Duodenal mucosa (tissue), 2 donors: ENCODE results near the gene SPRN.

Source experiments
- H3K27ac ChIP-seq: one replicate; pipeline ENCODE4 v1.7.0; 2013; ENCODE audit warnings: low read depth, low read length
- H3K27me3 ChIP-seq, 2 donors: one replicate each; pipeline ENCODE4 v1.7.0; 2013; ENCODE audit warnings: low read length in 2 of 2, control low read depth in 1 of 2; ENCODE audit not compliant: insufficient read depth in 2 of 2, control insufficient read depth in 1 of 2
- H3K36me3 ChIP-seq, 2 donors: one replicate each; pipeline ENCODE4 v1.7.0; 2013; ENCODE audit warnings: low read length in 2 of 2, control low read depth in 1 of 2; ENCODE audit not compliant: insufficient read depth in 2 of 2, control insufficient read depth in 1 of 2
- H3K4me1 ChIP-seq, 2 donors: one replicate each; pipeline ENCODE4 v1.7.0; 2013; ENCODE audit warnings: low read length in 2 of 2, control low read depth in 1 of 2; ENCODE audit not compliant: insufficient read depth in 2 of 2, control insufficient read depth in 1 of 2
- H3K4me3 ChIP-seq, 2 donors: one replicate each; pipeline ENCODE4 v1.7.0; 2013; ENCODE audit warnings: low read length in 2 of 2, low read depth in 1 of 2
- H3K9ac ChIP-seq, 2 donors: one replicate each; pipeline ENCODE4 v1.7.0; 2013; ENCODE audit warnings: low read length in 2 of 2, low read depth in 1 of 2
- H3K9me3 ChIP-seq, 2 donors: one replicate each; pipeline ENCODE4 v1.7.0; 2013; ENCODE audit warnings: low read length in 2 of 2, control low read depth in 1 of 2; ENCODE audit not compliant: control insufficient read depth in 1 of 2

The SPRN gene

DNA sequence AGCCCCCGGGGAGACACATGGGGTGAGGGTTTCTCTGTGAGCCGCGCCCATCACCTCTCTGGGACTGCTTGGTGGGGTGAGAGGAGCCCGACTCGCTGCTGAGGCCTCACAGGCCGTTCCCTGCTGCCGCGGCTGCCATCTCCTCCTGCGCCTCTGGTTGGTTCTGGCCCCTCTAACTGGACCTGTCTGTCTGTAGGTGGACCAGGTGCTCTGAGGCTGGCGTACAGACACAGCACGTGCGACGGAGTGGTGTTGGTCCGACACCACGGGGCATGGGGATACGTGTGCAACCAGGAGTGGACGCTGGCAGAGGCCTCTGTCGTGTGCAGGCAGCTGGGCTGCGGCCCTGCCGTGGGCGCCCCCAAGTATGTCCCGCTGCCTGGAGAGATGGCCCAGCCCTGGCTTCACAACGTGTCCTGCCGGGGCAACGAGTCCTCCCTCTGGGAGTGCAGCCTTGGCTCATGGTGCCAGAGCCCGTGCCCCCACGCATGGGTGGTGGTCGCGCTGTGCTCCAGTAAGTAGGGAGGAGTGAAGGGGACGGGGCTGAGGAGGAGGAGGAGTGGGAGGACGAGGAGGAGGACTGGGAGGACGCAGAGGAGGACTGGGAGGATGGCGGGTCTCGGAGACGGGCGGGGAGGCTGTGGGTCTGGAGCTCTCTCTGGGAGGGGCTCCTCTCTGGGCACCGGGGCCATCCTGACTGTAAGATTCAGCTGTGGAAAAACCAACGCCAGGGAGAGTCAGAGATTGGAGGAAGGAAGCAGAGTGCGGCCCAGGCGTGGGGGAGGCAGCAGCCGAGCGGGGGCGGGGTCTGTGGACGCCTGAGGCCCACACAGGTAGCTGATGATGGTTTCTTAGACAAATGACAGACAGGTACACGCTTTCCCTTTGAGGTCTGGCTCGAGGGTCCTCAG lies 31.9 kb upstream of the SPRN start:
- Histone ChIP-seq H3K4me1 (no peaks in the 10 kb centered on the region), H3K36me3 (no peaks in the 10 kb centered on the region), H3K27me3 (no peaks in the 10 kb centered on the region), H3K9me3 (no peaks in the 10 kb centered on the region), H3K9ac (no peak overlapping the region), H3K27ac (no peak overlapping the region), H3K4me3 (no peak overlapping the region)

DNA sequence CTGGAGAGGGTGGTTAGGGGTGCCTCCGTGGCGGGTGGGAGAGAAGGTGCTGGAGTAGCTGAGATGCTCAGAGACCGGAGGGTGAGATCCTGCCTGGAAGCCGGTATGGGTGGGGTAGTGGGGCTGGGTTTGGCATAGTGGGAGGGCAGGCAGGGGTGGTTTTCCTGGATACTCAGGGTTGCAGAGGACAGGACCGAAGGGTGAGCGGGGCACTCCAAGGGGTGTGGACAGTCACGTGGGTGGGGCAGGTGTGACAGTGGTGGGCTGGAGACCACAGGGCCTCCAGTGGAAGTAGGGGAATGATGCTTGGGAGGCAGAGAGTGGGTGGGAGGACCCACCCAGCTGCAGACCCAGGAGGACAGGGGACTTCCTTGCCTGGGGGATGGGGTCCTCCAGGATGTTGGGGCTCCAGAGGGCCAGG lies 31.2 kb upstream of the SPRN start:
- no peak overlapping the region for H3K27ac ChIP-seq
- H3K36me3 ChIP-seq = no peaks in the 10 kb centered on the region
- no peaks in the 10 kb centered on the region for H3K27me3 ChIP-seq
- H3K4me1 ChIP-seq = no peaks in the 10 kb centered on the region
- H3K4me3 ChIP-seq = no peak overlapping the region
- H3K9me3 ChIP-seq = no peaks in the 10 kb centered on the region
- no peak overlapping the region for H3K9ac ChIP-seq

DNA sequence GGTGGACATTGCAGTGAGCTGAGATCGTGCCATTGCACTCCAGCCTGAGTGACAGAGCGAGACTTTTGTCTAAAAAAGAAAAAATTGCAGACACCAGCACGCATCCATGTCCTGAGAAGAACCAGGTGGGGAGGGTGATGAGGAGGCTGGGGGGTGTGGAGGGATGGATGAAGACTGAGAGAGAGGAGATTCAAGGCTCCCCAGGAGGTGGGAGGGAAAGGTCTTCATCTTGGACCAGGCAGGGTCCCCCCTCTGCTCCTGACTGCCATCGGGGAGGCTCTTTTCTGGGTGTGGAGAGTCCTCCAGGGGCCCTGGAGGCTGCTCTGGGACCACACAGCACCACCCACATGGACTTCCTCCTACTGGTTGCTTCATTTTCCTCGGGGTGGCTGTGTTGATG lies 30.8 kb upstream of the SPRN start:
- Histone ChIP-seq H3K9me3 (no peaks in the 10 kb centered on the region), H3K4me3 (no peak overlapping the region), H3K36me3 (no peaks in the 10 kb centered on the region), H3K27me3 (no peaks in the 10 kb centered on the region), H3K4me1 (no peaks in the 10 kb centered on the region), H3K27ac (no peak overlapping the region), H3K9ac (no peak overlapping the region)

DNA sequence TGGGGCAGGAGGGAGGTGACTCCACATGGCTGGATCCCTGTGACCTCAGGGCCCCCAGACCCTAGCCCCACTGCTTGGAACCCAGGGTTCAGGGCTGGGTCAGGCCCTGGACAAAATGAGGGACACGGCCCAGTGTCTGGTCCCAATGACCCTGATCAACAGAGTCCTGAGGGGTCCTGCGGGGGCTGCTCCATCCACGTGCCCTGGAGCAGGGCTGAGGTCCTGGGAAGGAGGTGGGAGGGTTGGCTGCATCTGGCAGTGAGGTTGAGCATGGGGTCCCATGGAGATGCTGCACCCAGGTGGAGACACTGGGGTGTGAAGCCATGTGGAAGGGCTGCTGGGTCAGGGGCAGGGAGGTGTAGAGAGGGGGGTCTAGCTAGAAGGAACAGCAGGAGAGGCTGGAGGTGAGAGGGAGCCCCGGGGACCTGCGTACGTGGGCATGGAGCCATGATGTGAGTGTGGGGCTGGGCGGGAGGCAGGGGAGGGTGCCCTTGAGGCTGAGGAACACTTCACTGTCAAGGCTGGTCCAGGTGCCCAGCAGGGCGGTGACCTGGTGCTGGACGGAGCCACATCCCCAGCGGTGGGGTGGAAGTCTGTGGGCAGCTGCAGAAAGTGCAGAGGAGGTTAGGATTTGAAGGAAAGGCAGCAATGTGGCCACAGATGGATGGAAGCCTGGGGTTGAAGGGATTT lies 29.9 kb upstream of the SPRN start:
- no peak overlapping the region for H3K9ac ChIP-seq
- H3K4me3 ChIP-seq = no peak overlapping the region
- no peaks in the 10 kb centered on the region for H3K36me3 ChIP-seq

DNA sequence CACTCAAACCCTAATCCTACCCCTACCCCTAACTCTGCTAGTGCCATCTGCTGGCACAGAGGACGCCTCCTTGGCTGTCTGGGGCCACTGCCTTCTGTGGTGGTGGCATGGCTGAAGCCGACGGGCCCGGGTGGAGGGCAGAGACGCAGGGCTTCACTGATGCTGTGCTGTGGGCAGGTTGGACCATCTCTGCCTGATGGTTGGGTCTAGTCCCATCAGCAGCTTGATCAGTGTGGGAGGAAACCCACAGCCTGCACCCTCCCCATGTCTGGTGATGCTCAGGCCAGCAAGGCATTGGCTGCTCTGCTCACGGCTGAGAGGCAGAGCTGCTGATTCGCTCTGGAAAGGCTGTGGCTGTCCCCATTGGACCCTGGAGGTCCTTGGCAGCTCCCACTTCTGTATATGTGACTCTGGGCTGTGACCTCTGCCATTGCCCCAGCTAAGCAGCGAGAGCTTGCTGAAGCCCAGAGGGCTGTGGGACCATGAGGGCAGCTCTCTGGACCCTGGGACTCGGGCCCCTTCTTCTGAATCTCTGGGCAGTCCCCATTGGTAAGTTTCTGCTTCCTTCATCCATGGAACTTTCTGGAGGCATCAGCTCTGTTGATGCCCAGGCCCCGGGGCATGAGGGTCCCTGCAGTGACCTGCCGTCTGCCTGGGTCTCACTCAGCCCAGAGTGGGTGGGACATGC lies 29.2 kb upstream of the SPRN start, which contains the start of gene SCART1:
TSS of gene SCART1 (plus strand) at position 430 of the 688 bp plus-strand sequence. CDS start at position 483, 53 bp downstream.
- Histone ChIP-seq H3K27ac (no peak within 1 kb of the TSS), H3K9me3 (peaks cover 0 to 6% of the 10 kb centered on the region in 2 donors), H3K4me3 (no peak within 1 kb of the TSS), H3K36me3 (no peaks in the 10 kb centered on the region), H3K9ac (no peak within 1 kb of the TSS), H3K27me3 (no peaks in the 10 kb centered on the region), H3K4me1 (no peaks in the 10 kb centered on the region)

More for the DNA sequence above, 29.9 kb upstream of the SPRN start:
- Histone ChIP-seq H3K27me3 (no peaks in the 10 kb centered on the region), H3K4me1 (no peaks in the 10 kb centered on the region), H3K9me3 (no peaks in the 10 kb centered on the region), H3K27ac (no peak overlapping the region)

- Histone ChIP-seq H3K4me3 (no peak overlapping the region), H3K9me3 (peaks cover 7 to 18% of the 10 kb centered on the region in 2 donors), H3K4me1 (no peaks in the 10 kb centered on the region), H3K9ac (no peak overlapping the region), H3K27me3 (no peaks in the 10 kb centered on the region), H3K36me3 (no peaks in the 10 kb centered on the region), H3K27ac (no peak overlapping the region)
Observed at GRCh38 chr10:133452453-133452852, 28.0 kb upstream of the SPRN start.

- Histone ChIP-seq H3K4me3 (no peak overlapping the region), H3K36me3 (no peaks in the 10 kb centered on the region), H3K27ac (no peak overlapping the region), H3K9ac (no peak overlapping the region), H3K9me3 (peaks cover 14 to 26% of the 10 kb centered on the region in 2 donors), H3K27me3 (no peaks in the 10 kb centered on the region), H3K4me1 (no peaks in the 10 kb centered on the region)
Observed at GRCh38 chr10:133451346-133451745, 26.9 kb upstream of the SPRN start.

DNA sequence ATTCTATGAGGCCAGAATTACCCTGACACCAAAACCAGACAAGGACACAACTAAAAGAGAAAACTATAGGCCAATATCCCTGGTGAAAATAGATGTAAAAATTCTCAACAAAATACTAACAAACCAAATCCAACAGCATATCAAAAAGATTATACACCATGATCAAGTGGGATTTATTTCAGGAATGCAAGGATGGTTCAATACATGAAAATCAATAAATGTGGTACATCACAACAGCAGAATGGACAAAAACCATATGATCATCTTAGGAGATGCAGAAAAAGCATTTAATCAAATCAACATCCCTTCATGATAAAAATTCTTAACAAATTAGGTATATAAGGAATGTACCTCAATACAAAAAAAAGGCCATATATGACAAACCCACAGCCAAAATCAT lies 23.7 kb upstream of the SPRN start:
- no peaks in the 10 kb centered on the region for H3K4me1 ChIP-seq
- peaks cover 14 to 26% of the 10 kb centered on the region in 2 donors for H3K9me3 ChIP-seq
- H3K4me3 ChIP-seq = no peak overlapping the region
- no peaks in the 10 kb centered on the region for H3K36me3 ChIP-seq
- H3K27ac ChIP-seq = no peak overlapping the region
- no peaks in the 10 kb centered on the region for H3K27me3 ChIP-seq
- no peak overlapping the region for H3K9ac ChIP-seq

DNA sequence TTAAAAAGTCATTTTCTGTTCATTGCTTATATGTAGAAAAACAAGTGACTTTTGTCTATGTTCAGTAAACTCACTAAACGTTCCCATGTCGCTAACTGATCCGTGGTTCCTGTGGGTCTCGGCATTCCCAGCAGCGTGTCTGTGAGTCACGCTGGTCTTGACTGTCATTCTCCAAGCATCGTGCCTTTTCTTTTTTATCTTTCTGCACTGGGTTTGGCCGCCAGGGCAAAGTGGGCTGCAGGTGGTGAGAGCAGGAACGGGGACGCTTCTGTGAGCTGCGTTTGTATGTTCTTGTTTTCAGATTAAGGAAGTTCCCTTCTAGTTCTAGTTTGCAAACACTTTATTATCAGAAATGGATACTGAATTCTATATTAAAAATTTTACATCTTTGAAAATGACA lies 22.6 kb upstream of the SPRN start:
- no peak overlapping the region for H3K4me3 ChIP-seq
- no peaks in the 10 kb centered on the region for H3K36me3 ChIP-seq
- no peaks in the 10 kb centered on the region for H3K27me3 ChIP-seq
- no peaks in the 10 kb centered on the region for H3K4me1 ChIP-seq
- no peak overlapping the region for H3K9ac ChIP-seq
- peaks cover 14 to 26% of the 10 kb centered on the region in 2 donors for H3K9me3 ChIP-seq
- H3K27ac ChIP-seq = no peak overlapping the region
